Loucy (cell line): ENCODE results near the gene NRG3.

Experiments
- EZH2phosphoT487 ChIP-seq: fragments of 200-600 bp; IDR thresholded peaks from 2 replicates; pipeline ENCODE4 v1.6.1; 2018; ENCODE audit warnings: antibody characterized with exemption, mild to moderate bottlenecking, moderate library complexity, borderline replicate concordance
- TF ChIP-seq, protein P1 (sequence below): fragments of 200-600 bp; sonication (generic); conservative IDR thresholded peaks from 2 replicates; pipeline ENCODE4 v1.5.1; 2014; ENCODE audit warnings: mild to moderate bottlenecking, antibody characterized with exemption, low read length

DNA sequence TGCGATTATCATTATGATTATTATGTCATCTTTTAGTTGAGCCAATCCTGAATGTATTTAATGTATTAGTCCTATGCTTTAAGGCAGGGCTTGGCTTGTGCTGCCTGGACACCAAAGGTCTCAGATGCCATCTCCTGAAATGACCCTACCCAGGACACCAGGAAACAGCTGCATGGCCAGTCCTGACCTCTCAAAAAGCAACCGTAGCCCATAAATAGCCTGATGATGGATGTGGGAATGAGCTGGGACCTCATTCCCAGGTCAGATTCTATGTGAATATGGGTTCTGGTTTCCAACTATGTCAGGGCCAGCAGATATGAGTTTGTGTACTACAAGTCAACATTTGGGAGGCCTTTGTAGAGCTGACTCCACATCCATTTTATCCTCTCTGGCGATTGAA is 438.4 kb downstream of the NRG3 start:
- TF ChIP-seq, protein P1, sequence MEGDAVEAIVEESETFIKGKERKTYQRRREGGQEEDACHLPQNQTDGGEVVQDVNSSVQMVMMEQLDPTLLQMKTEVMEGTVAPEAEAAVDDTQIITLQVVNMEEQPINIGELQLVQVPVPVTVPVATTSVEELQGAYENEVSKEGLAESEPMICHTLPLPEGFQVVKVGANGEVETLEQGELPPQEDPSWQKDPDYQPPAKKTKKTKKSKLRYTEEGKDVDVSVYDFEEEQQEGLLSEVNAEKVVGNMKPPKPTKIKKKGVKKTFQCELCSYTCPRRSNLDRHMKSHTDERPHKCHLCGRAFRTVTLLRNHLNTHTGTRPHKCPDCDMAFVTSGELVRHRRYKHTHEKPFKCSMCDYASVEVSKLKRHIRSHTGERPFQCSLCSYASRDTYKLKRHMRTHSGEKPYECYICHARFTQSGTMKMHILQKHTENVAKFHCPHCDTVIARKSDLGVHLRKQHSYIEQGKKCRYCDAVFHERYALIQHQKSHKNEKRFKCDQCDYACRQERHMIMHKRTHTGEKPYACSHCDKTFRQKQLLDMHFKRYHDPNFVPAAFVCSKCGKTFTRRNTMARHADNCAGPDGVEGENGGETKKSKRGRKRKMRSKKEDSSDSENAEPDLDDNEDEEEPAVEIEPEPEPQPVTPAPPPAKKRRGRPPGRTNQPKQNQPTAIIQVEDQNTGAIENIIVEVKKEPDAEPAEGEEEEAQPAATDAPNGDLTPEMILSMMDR: no peak
- no peak for TF ChIP-seq EZH2phosphoT487
